Testis (tissue), 3 donors: Measurements from ENCODE around the gene TBX18. TPM values are rescaled to one million over a fixed set of nuclear protein-coding genes. Genes with fewer than 3 reads are reported as not detected.

Experiments used
- DNase-seq: peaks from one replicate; pipeline ENCODE4 v3.0.0-alpha.2; 2019
- H3K27ac ChIP-seq, 2 donors: fragments of 200-600 bp; sonication (generic); one replicate each; pipeline ENCODE4 v1.5.1; 2019
- H3K27me3 ChIP-seq: fragments of 200-600 bp; sonication (generic); one replicate; pipeline ENCODE4 v1.5.1; 2019
- H3K36me3 ChIP-seq: fragments of 200-600 bp; sonication (generic); one replicate; pipeline ENCODE4 v1.5.1; 2017; ENCODE audit warnings: low read depth; ENCODE audit errors: missing control alignments
- H3K4me1 ChIP-seq: fragments of 200-600 bp; sonication (generic); one replicate; pipeline ENCODE4 v1.5.1; 2019
- H3K4me3 ChIP-seq, 2 donors: fragments of 200-600 bp; sonication (generic); one replicate each; pipeline ENCODE4 v1.5.1; 2017 to 2019
- H3K9me3 ChIP-seq: fragments of 200-600 bp; sonication (generic); one replicate; pipeline ENCODE4 v1.5.1; 2017
- POLR2A ChIP-seq: fragments of 450-650 bp; IDR thresholded peaks from one replicate; pipeline ENCODE4 v1.6.1; 2017; ENCODE audit warnings: antibody characterized with exemption, mild to moderate bottlenecking, moderate library complexity
- WGBS, 2 donors: methylation state at CpG; one replicate each; pipeline ENCODE4 v1.1.5; 2018; 5-methylcytosine and 5-hydroxymethylcytosine counted together
- intact Hi-C: fragments of 100-400 bp; cut with DNase I; formaldehyde crosslinking; loops from one replicate; pipeline ENCODE4 v1.15.1; 2023; ENCODE audit warnings: low total_unique reads
- polyA plus RNA-seq: library from polyadenylated mRNA; stranded (reverse); fragments of 350-450 nt; fragmentation: Illumina TruSeq; extraction: RNeasy Lipid Tissue Mini Kit (QIAGEN cat#74804); gene quantifications from one replicate; pipeline ENCODE4 v1.2.3, GENCODE V29; 2014; ENCODE audit warnings: low read depth, low replicate concordance; ENCODE audit not compliant: insufficient read depth
- total RNA-seq, 2 donors: library from RNA; depleted of rRNA; stranded (reverse); fragments of >200 nt; gene quantifications; one replicate each; pipeline ENCODE4 v1.2.3, GENCODE V29; 2016
- TF ChIP-seq, protein P1 (sequence below), 3 experiments: fragments of 450-650 bp in 2 of 3; fragments of 200-600 bp in 1 of 3; sonication (generic) in 1 of 3; IDR thresholded peaks; one replicate each; pipeline ENCODE4 v1.5.1; 2016 to 2019; ENCODE audit warnings: antibody characterized with exemption in 3 of 3, mild to moderate bottlenecking in 2 of 3, moderate library complexity in 1 of 3

TBX18 gene
- total and polyA plus RNA-seq, 3 donors from 2014 or later: 3.9 to 10.0 (median 4.6) TPM

GRCh38 chr6:84667252-84668213 is 96.9 kb downstream of the TBX18 start:
- Histone ChIP-seq H3K27me3 (no peaks in the 10 kb centered on the region), H3K27ac (no peak overlapping the region), H3K9me3 (no peaks in the 10 kb centered on the region), H3K36me3 (no peaks in the 10 kb centered on the region), H3K4me3 (no peak overlapping the region), H3K4me1 (no peaks in the 10 kb centered on the region)
- 80 to 81% methylated on average over 5 of the region's 5 CpGs for WGBS, 2 donors
- TF ChIP-seq POLR2A: no peak
- TF ChIP-seq, protein P1, sequence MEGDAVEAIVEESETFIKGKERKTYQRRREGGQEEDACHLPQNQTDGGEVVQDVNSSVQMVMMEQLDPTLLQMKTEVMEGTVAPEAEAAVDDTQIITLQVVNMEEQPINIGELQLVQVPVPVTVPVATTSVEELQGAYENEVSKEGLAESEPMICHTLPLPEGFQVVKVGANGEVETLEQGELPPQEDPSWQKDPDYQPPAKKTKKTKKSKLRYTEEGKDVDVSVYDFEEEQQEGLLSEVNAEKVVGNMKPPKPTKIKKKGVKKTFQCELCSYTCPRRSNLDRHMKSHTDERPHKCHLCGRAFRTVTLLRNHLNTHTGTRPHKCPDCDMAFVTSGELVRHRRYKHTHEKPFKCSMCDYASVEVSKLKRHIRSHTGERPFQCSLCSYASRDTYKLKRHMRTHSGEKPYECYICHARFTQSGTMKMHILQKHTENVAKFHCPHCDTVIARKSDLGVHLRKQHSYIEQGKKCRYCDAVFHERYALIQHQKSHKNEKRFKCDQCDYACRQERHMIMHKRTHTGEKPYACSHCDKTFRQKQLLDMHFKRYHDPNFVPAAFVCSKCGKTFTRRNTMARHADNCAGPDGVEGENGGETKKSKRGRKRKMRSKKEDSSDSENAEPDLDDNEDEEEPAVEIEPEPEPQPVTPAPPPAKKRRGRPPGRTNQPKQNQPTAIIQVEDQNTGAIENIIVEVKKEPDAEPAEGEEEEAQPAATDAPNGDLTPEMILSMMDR (IDR thresholded peaks at IDR 0.05): no peak
- DNase-seq: no peak
- intact Hi-C loops: no loop called here

GRCh38 chr6:84665401-84665800 is 99.0 kb downstream of the TBX18 start:
- TF ChIP-seq POLR2A: no peak
- TF ChIP-seq, protein P1 (IDR thresholded peaks at IDR 0.05): no peak
- Histone ChIP-seq H3K9me3 (no peaks in the 10 kb centered on the region), H3K27me3 (no peaks in the 10 kb centered on the region), H3K4me1 (no peaks in the 10 kb centered on the region), H3K36me3 (no peaks in the 10 kb centered on the region), H3K27ac (no peak overlapping the region), H3K4me3 (no peak overlapping the region)
- intact Hi-C loops: no loop called here
- DNase-seq: no peak
- WGBS, 2 donors: 43 to 58% methylated on average over 4 of the region's 4 CpGs

DNA sequence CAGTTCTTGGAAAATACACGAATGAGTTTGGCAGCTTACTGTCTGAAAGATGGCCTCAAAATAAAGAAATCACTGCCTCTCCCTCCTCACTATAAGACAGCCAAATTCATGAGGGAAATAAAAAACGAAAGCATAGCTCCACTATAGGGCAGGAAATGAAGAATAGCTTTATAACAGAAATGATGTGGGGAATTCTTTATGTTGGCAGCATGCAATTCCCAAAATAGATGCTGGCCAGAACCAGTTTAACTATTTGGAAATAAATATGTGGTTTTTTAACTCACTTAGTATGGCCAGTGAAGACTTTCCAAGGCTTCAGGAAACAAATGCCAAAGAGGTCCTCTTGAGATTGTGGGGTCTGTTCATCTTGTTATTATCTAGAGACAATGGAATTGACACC is 100.5 kb downstream of the TBX18 start:
- no peak overlapping the region for H3K4me3 ChIP-seq
- no peak for DNase-seq
- TF ChIP-seq, protein P1 (IDR thresholded peaks at IDR 0.05): no peak
- no peak for TF ChIP-seq POLR2A
- no peaks in the 10 kb centered on the region for H3K27me3 ChIP-seq
- H3K27ac ChIP-seq: no peak overlapping the region
- intact Hi-C loops: no loop called here
- H3K4me1 ChIP-seq: no peaks in the 10 kb centered on the region
- 54 to 66% methylated on average over 2 of the region's 2 CpGs for WGBS, 2 donors
- no peaks in the 10 kb centered on the region for H3K36me3 ChIP-seq
- no peaks in the 10 kb centered on the region for H3K9me3 ChIP-seq

DNA sequence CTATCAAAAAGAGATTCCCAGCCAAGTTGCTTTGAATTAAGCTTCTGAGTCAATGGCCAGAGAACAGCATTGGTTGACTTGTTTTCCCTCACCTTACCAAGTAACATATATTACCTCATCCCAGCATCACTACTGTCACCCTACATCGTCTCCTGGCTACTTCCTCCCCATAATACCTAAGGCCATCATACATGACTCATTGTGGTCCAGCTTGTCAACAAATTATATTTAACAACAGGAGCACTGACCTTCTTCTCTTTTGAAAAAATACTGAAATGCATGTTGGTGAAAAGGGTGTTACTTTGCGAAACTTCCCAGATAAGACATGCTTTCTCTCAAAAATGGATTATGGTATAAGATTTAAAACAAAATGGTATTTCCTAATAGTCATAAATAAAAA is 106.9 kb downstream of the TBX18 start:
- no peaks in the 10 kb centered on the region for H3K9me3 ChIP-seq
- H3K4me1 ChIP-seq: no peaks in the 10 kb centered on the region
- intact Hi-C loops: no loop called here
- no peaks in the 10 kb centered on the region for H3K36me3 ChIP-seq
- no peak for DNase-seq
- H3K27ac ChIP-seq: no peak overlapping the region
- H3K27me3 ChIP-seq: no peaks in the 10 kb centered on the region
- TF ChIP-seq, protein P1 (IDR thresholded peaks at IDR 0.05): no peak
- TF ChIP-seq POLR2A: no peak
- no peak overlapping the region for H3K4me3 ChIP-seq
- 68 to 75% methylated on average over 2 of the region's 2 CpGs for WGBS, 2 donors
